Sigmoid colon (tissue), 7 donors: ENCODE measurements around the gene TEDC1. TPM values are rescaled to one million over a fixed set of nuclear protein-coding genes. Genes with fewer than 3 reads are reported as not detected.
A peak's percentile ranks its signal among the peaks of the same experiment; 100 is the strongest.

Source experiments
- DNase-seq: peaks from one replicate; pipeline ENCODE4 v3.0.0-alpha.2; 2019
- H3K27ac ChIP-seq, 4 donors: fragments of 200-600 bp; sonication (generic); one replicate each; pipeline ENCODE4 v1.5.1; 2016 to 2019; ENCODE audit warnings: mild to moderate bottlenecking in 1 of 4
- H3K27me3 ChIP-seq, 3 donors: fragments of 200-600 bp; sonication (generic); one replicate each; pipeline ENCODE4 v1.5.1; 2019; ENCODE audit warnings: mild to moderate bottlenecking in 1 of 3
- H3K36me3 ChIP-seq, 4 donors: fragments of 200-600 bp; sonication (generic); one replicate each; pipeline ENCODE4 v1.5.1; 2016 to 2019
- H3K4me1 ChIP-seq, 4 donors: fragments of 200-600 bp; sonication (generic); one replicate each; pipeline ENCODE4 v1.5.1; 2017 to 2019
- H3K4me3 ChIP-seq, 4 donors: fragments of 200-600 bp; sonication (generic); one replicate each; pipeline ENCODE4 v1.5.1; 2017 to 2019; ENCODE audit warnings: mild to moderate bottlenecking in 2 of 4, moderate library complexity in 1 of 4
- H3K9me3 ChIP-seq, 4 donors: fragments of 200-600 bp in 3 of 4; sonication (generic) in 3 of 4; one replicate each; pipeline versions ENCODE4 v1.5.1 to v1.6.1; 2013 to 2019
- CTCF ChIP-seq, 4 experiments: fragments of 450-650 bp in 3 of 4; fragments of 200-600 bp in 1 of 4; IDR thresholded peaks; one replicate each; pipeline ENCODE4 v1.5.1; 2016 to 2019; ENCODE audit warnings: antibody characterized with exemption in 4 of 4, mild to moderate bottlenecking in 3 of 4, moderate library complexity in 2 of 4
- EP300 ChIP-seq, 4 donors: sonication (generic); formaldehyde crosslinking; IDR thresholded peaks; one replicate each; pipeline ENCODE4 v1.6.1; 2017; ENCODE audit warnings: antibody characterized with exemption in 4 of 4
- POLR2A ChIP-seq, 2 donors: fragments of 450-650 bp; IDR thresholded peaks; one replicate each; pipeline ENCODE4 v1.6.1; 2016; ENCODE audit warnings: antibody characterized with exemption in 2 of 2, mild to moderate bottlenecking in 2 of 2, moderate library complexity in 2 of 2
- POLR2AphosphoS5 ChIP-seq, 4 donors: sonication (generic); formaldehyde crosslinking; IDR thresholded peaks; one replicate each; pipeline ENCODE4 v1.6.1; 2017; ENCODE audit warnings: antibody characterized with exemption in 4 of 4
- WGBS, 2 donors: extraction: QIAGEN DNeasy Blood & Tissue Kit; methylation state at CpG; one replicate each; pipeline ENCODE4 v1.1.7; 2013; 5-methylcytosine and 5-hydroxymethylcytosine counted together
- intact Hi-C: fragments of 100-400 bp; cut with DNase I; formaldehyde crosslinking; loops from one replicate; pipeline ENCODE4 v1.15.1; 2023
- polyA plus RNA-seq, 3 donors: library from polyadenylated mRNA; stranded (reverse); fragments of 200-250 nt; gene quantifications; one replicate each; pipeline ENCODE4 v1.2.3, GENCODE V29; 2013
- total RNA-seq, 4 donors: library from RNA; depleted of rRNA; stranded (reverse); fragments of >200 nt; gene quantifications; one replicate each; pipeline ENCODE4 v1.1.0, GENCODE V29; 2016
- donor health status: healthy with polysubstance abuse.
- donor health status: Bipolar disorder and iron deficiency.
- donor health status: healthy.

Gene TEDC1
- total and polyA plus RNA-seq, 7 donors: 0.16 to 36.0 (median 5.2) TPM

- H3K9me3 ChIP-seq: no peaks in the 10 kb centered on the region
- WGBS, 2 donors: 85 to 91% methylated on average over 18 of the region's 18 CpGs
- DNase-seq: peak; percentile 62
Measured at GRCh38 chr14:105495101-105495989, 4.3 kb downstream of the TEDC1 start.

GRCh38 chr14:105495990-105496830, 5.2 kb downstream of the TEDC1 start:
- DNase-seq: no peak
- 89 to 92% methylated on average over 18 of the region's 18 CpGs for WGBS, 2 donors
- H3K9me3 ChIP-seq: no peaks in the 10 kb centered on the region
- H3K36me3 ChIP-seq: no peaks in the 10 kb centered on the region
- TF ChIP-seq POLR2A (IDR thresholded peaks at IDR 0.05) (no peak), POLR2AphosphoS5 (IDR thresholded peaks at IDR 0.05) (no peak), EP300 (IDR thresholded peaks at IDR 0.05) (no peak), CTCF (IDR thresholded peaks at IDR 0.05) (no peak)
- H3K4me1 ChIP-seq: peaks cover 0 to 8% (median 7%) of the 10 kb centered on the region in 4 donors
- intact Hi-C loops: no loop called here
- no peak overlapping the region for H3K4me3 ChIP-seq
- H3K27me3 ChIP-seq: no peaks in the 10 kb centered on the region
- H3K27ac ChIP-seq: no peak overlapping the region

More at GRCh38 chr14:105495101-105495989, 4.3 kb downstream of the TEDC1 start:
- Histone ChIP-seq H3K27ac (no peak overlapping the region), H3K36me3 (no peaks in the 10 kb centered on the region), H3K27me3 (no peaks in the 10 kb centered on the region), H3K4me3 (no peak overlapping the region), H3K4me1 (peaks cover 0 to 9% (median 7%) of the 10 kb centered on the region in 4 donors)
- no peak for TF ChIP-seq POLR2AphosphoS5 (IDR thresholded peaks at IDR 0.05)
- no peak for TF ChIP-seq POLR2A (IDR thresholded peaks at IDR 0.05)
- no peak for TF ChIP-seq EP300 (IDR thresholded peaks at IDR 0.05)
- intact Hi-C loops: no loop called here

GRCh38 chr14:105496831-105497591, 6.0 kb downstream of the TEDC1 start:
- H3K9me3 ChIP-seq: no peaks in the 10 kb centered on the region
- no peak for DNase-seq
- 93 to 95% methylated on average over 32 of the region's 32 CpGs for WGBS, 2 donors
- H3K36me3 ChIP-seq: no peaks in the 10 kb centered on the region
- H3K27me3 ChIP-seq: no peaks in the 10 kb centered on the region
- intact Hi-C loops: no loop called here
- TF ChIP-seq EP300 (IDR thresholded peaks at IDR 0.05): no peak
- no peak for TF ChIP-seq CTCF (IDR thresholded peaks at IDR 0.05)
- no peak for TF ChIP-seq POLR2A (IDR thresholded peaks at IDR 0.05)
- no peak for TF ChIP-seq POLR2AphosphoS5 (IDR thresholded peaks at IDR 0.05)
- no peak overlapping the region for H3K27ac ChIP-seq
- H3K4me1 ChIP-seq: peaks cover 0 to under 1% (median under 1%) of the 10 kb centered on the region in 4 donors
- no peak overlapping the region for H3K4me3 ChIP-seq

- Histone ChIP-seq H3K4me3 (no peak overlapping the region), H3K27me3 (no peaks in the 10 kb centered on the region), H3K9me3 (no peaks in the 10 kb centered on the region), H3K36me3 (no peaks in the 10 kb centered on the region), H3K27ac (no peak overlapping the region), H3K4me1 (no peaks in the 10 kb centered on the region)
- no peak for TF ChIP-seq POLR2AphosphoS5 (IDR thresholded peaks at IDR 0.05)
- TF ChIP-seq EP300 (IDR thresholded peaks at IDR 0.05): no peak
- TF ChIP-seq CTCF (IDR thresholded peaks at IDR 0.05): no peak
- no peak for TF ChIP-seq POLR2A (IDR thresholded peaks at IDR 0.05)
- intact Hi-C loops: no loop called here
- WGBS, 2 donors: 93% methylated on average over 31 of the region's 31 CpGs
- peak; percentile 53 for DNase-seq
Measured at GRCh38 chr14:105497671-105498429, 6.8 kb downstream of the TEDC1 start.
